Fibroblast of lung (primary cell): Measurements from ENCODE around the gene ESPN.

ENCODE experiments used
- CTCF ChIP-seq, 2 donors: IDR thresholded peaks in 1 of 2; conservative IDR thresholded peaks in 1 of 2; 1 replicate in 1 of 2; 2 replicates in 1 of 2; pipeline ENCODE4 v1.5.1; 2011 to 2012; ENCODE audit warnings: low read length in 2 of 2, control low read depth in 1 of 2, inconsistent platforms in 1 of 2, low read depth in 1 of 2, mild to moderate bottlenecking in 1 of 2
- EZH2 ChIP-seq: IDR thresholded peaks from 2 replicates; pipeline ENCODE4 v1.5.1; 2012; ENCODE audit warnings: low read length, control low read depth, mild to moderate bottlenecking; ENCODE audit errors: missing control alignments

- TF ChIP-seq CTCF (conservative IDR thresholded peaks at IDR 0.05 in 1 of 2, IDR thresholded peaks at IDR 0.05 in 1 of 2; ENCODE audit: low read depth in 1 of 2, low read length in 2 of 2), result no peak
- no peak for TF ChIP-seq EZH2
Observed at GRCh38 chr1:6474815-6475282, 50.3 kb downstream of the ESPN start.
